ENCODE results near the gene CFAP61.

GRCh38 chr20:20201124-20201523 is 148.8 kb downstream of the CFAP61 start:
- TF ChIP-seq CTCF (IDR thresholded peaks at IDR 0.05) (no peak), POLR2A (IDR thresholded peaks at IDR 0.05) (no peak)

Measured in adrenal gland (tissue), 5 donors.